ENCODE measurements around the gene GAL3ST3.

- TF ChIP-seq FOXA1 (IDR thresholded peaks at IDR 0.05) (no peak), BHLHE40 (IDR thresholded peaks at IDR 0.05; ENCODE audit: borderline replicate concordance) (no peak), HDGF (IDR thresholded peaks at IDR 0.05; ENCODE audit: borderline replicate concordance) (no peak), SP1 (IDR thresholded peaks at IDR 0.05) (no peak), ARNT (IDR thresholded peaks at IDR 0.05) (no peak), NFRKB (IDR thresholded peaks at IDR 0.05) (no peak), FOXM1 (IDR thresholded peaks at IDR 0.05; ENCODE audit: borderline replicate concordance) (no peak), ELF4 (IDR thresholded peaks at IDR 0.05) (no peak), ZNF384 (IDR thresholded peaks at IDR 0.05) (no peak), SUZ12 (IDR thresholded peaks at IDR 0.05) (no peak), FOXK2 (IDR thresholded peaks at IDR 0.05) (no peak), PKNOX1 (IDR thresholded peaks at IDR 0.05) (no peak), TARDBP (IDR thresholded peaks at IDR 0.05) (no peak)
These were observed 19.3 kb upstream of the GAL3ST3 start for GRCh38 chr11:66068154-66068821.
